SK-MEL-5 (cell line): Measurements from ENCODE around the gene PHPT1. TPM values are rescaled to one million over a fixed set of nuclear protein-coding genes. Genes with fewer than 3 reads are reported as not detected.
"Not testable (repeated sequence)": the region's sequence is repeated elsewhere in the genome, so short reads cannot be mapped to it uniquely, and the experiment has no call there.

Source experiments
- DNase-seq: peaks from one replicate; pipeline ENCODE4 v3.0.0-alpha.2; 2016; ENCODE audit warnings: low read depth, low spot score
- in situ Hi-C: cut with HindIII; loops from 2 replicates; pipeline ENCODE4 v1.10.0; 2016; ENCODE audit warnings: low sequenced_read_pairs, high pct_unique_total_duplicates, low pct_unique_long_range_greater_than_20kb
- total RNA-seq: library from RNA; depleted of rRNA; stranded (reverse); fragments of >200 nt; shearing (Covaris generic); gene quantifications from 2 replicates; pipeline ENCODE4 v1.2.3, GENCODE V29; 2014

PHPT1 gene
- total RNA-seq, 1 experiment from 2014 or later, result 101 TPM

GRCh38 chr9:136831720-136832104 is 17.5 kb upstream of the PHPT1 start:
- in situ Hi-C loops, result no loop called here
- no peak for DNase-seq

GRCh38 chr9:136832581-136832980 is 16.6 kb upstream of the PHPT1 start:
- in situ Hi-C loops, result no loop called here
- no peak for DNase-seq

GRCh38 chr9:136833381-136834048 is 15.7 kb upstream of the PHPT1 start:
- DNase-seq, in situ Hi-C loops: not testable (repeated sequence)

GRCh38 chr9:136835162-136835931 is 13.9 kb upstream of the PHPT1 start:
- DNase-seq, result no peak
- in situ Hi-C loops, result no loop called here

- DNase-seq, result no peak
- in situ Hi-C loops, result no loop called here
These were observed 13.0 kb upstream of the PHPT1 start for GRCh38 chr9:136835932-136836904.

GRCh38 chr9:136837146-136837855 is 11.9 kb upstream of the PHPT1 start:
- DNase-seq, result no peak
- in situ Hi-C loops, result no loop called here

GRCh38 chr9:136837856-136838277 is 11.3 kb upstream of the PHPT1 start:
- DNase-seq, in situ Hi-C loops: not testable (repeated sequence)

GRCh38 chr9:136838314-136839228 is 10.6 kb upstream of the PHPT1 start:
- no peak for DNase-seq

GRCh38 chr9:136839229-136840139 is 9.7 kb upstream of the PHPT1 start:
- in situ Hi-C loops, result no loop called here
- DNase-seq, result no peak

More at GRCh38 chr9:136838314-136839228, 10.6 kb upstream of the PHPT1 start:
- in situ Hi-C loops, result no loop called here

GRCh38 chr9:136840140-136840876 is 8.9 kb upstream of the PHPT1 start:
- no peak for DNase-seq
- in situ Hi-C loops, result no loop called here

GRCh38 chr9:136840877-136841645 is 8.1 kb upstream of the PHPT1 start:
- in situ Hi-C loops, result no loop called here
- DNase-seq, result no peak

GRCh38 chr9:136841646-136842379 is 7.4 kb upstream of the PHPT1 start:
- DNase-seq, in situ Hi-C loops: not testable (repeated sequence)

- in situ Hi-C loops, result not testable (repeated sequence)
- DNase-seq, result peak; percentile 78
These were observed 6.7 kb upstream of the PHPT1 start, which contains the start of gene AJM1 for GRCh38 chr9:136842380-136842948. TSS of gene AJM1 (plus strand) at chr9:136842478. CDS start at chr9:136844415, 1,937 bp downstream.
